ENCODE data around the gene QPCT.

QPCT gene

DNA sequence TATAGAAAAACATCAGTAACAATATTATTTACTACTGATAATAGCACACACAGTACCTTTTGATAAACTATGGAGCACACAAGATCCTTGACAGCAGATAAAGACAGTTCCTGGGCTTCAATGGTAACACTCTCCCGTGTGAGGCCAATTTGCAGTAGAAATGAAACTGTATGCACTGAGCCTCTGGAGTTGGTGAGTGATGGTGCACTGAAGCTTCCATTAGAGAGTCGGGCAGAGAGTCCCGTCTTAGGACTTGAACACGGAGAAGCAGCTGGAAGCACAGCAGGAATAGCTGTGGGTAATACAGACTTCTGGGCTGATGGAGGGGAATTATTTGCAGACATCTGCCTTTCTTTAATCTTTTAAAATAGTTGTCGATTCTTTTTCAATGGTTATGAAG, 28.2 kb upstream of the QPCT start:
- H3K27me3 ChIP-seq (ENCODE audit: insufficient read depth, low read length), result no peaks in the 10 kb centered on the region
- H3K4me1 ChIP-seq (ENCODE audit: insufficient read depth, low read length), result peaks cover 4% of the 10 kb centered on the region; the same call in 1 of the 2 replicates
- H3K9ac ChIP-seq (ENCODE audit: low read depth, low read length), result no peak overlapping the region
- no peak overlapping the region for H3K4me3 ChIP-seq (ENCODE audit: low read length)
- H3K36me3 ChIP-seq (ENCODE audit: insufficient read depth, low read depth, low read length), result peaks cover 14% of the 10 kb centered on the region; the same call in 1 of the 2 replicates
- H3K9me3 ChIP-seq (ENCODE audit: insufficient read depth, low read depth, low read length), result no peaks in the 10 kb centered on the region
- no peak overlapping the region for H3K27ac ChIP-seq (ENCODE audit: low read length)

DNA sequence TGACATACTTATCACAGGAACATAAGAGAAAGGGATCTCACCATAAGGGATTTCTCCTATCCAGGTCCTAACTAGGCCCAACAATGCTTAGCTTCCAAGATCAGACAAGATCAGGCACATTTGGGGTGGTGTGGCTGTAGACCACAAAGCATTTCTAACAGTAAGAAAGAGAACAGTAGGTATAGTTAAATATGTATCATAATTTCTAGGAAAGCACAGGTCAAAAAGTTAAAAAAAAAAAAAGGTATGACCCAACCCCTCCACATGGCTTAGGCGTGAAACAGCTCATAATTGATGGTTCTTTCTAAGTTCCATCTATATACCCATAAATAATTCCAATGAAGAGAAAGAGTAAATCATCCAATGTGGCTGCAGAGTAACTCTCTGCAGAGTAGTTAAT, 26.7 kb upstream of the QPCT start:
- Histone ChIP-seq H3K27me3 (ENCODE audit: insufficient read depth, low read length) (no peaks in the 10 kb centered on the region), H3K4me1 (ENCODE audit: insufficient read depth, low read length) (peaks cover 12% of the 10 kb centered on the region), H3K4me3 (ENCODE audit: low read length) (no peak overlapping the region), H3K9me3 (ENCODE audit: insufficient read depth, low read depth, low read length) (no peaks in the 10 kb centered on the region), H3K36me3 (ENCODE audit: insufficient read depth, low read depth, low read length) (peaks cover 17% of the 10 kb centered on the region; the same call in 1 of the 2 replicates), H3K27ac (ENCODE audit: low read length) (no peak overlapping the region), H3K9ac (ENCODE audit: low read depth, low read length) (no peak overlapping the region)

DNA sequence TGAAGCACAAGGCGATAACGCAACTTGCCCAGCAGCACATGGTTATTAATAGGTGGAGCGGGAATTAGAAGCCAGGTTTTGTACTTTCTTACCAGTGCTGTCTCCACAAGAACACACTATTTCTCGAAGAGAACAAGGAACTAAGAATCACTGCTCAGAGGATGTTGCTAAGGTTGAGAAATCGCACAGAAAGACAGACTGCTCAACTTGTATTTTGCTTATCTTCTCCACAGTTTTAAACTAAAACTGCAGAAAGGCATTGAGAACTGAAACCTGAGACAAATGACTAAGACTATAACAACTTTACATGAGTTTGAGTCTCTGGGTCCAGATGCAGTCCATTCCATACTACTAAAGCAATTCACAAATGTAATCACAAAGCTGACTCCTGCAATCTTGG, 26.0 kb upstream of the QPCT start:
- no peak overlapping the region for H3K9ac ChIP-seq (ENCODE audit: low read depth, low read length)
- H3K27ac ChIP-seq (ENCODE audit: low read length), result no peak overlapping the region
- peaks cover 17% of the 10 kb centered on the region; the same call in 1 of the 2 replicates for H3K36me3 ChIP-seq (ENCODE audit: insufficient read depth, low read depth, low read length)
- peaks cover 18% of the 10 kb centered on the region for H3K4me1 ChIP-seq (ENCODE audit: insufficient read depth, low read length)
- H3K4me3 ChIP-seq (ENCODE audit: low read length), result no peak overlapping the region
- H3K9me3 ChIP-seq (ENCODE audit: insufficient read depth, low read depth, low read length), result no peaks in the 10 kb centered on the region
- no peaks in the 10 kb centered on the region for H3K27me3 ChIP-seq (ENCODE audit: insufficient read depth, low read length)

DNA sequence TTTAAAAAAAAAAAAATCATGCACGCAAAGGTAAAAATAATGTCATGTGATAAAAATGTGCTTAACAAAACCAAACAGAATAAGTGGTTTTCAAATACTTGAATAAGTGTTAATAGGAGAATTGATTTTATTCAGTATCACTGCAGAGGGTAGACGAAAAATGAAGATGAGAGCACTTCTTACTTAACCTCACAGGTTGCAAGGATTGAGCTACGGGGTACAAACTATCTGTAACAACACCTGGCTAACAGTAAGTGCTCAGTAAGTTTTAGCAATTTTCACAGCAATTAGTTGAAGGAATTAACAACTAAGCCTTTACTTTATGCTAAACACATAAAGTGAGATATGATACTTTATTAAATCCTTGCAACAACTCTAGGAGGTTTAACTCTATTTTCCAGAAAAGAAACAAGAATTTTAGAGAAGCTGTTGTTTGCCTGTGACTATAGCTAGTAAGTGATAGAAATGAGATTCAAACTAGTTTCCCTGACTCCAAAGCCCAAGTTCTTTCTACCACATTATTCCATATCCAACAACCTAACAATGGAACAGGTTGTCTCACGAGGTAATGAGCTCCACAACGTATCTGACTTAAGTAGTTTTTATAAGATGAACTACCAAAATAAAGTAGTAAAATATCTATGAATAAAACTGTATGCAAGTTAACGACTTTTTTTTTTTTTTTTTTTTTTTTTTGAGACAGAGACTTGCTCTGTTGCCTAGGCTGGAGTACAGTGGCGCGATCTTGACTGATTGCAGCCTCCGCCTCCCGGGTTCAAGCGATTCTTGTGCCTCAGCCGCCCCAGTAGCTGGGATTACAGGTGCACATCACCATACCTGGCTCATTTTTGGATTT, 24.4 kb upstream of the QPCT start:
- H3K36me3 ChIP-seq (ENCODE audit: insufficient read depth, low read depth, low read length), result peaks cover 17% of the 10 kb centered on the region; the same call in 1 of the 2 replicates
- peaks cover 18% of the 10 kb centered on the region for H3K4me1 ChIP-seq (ENCODE audit: insufficient read depth, low read length)
- no peak overlapping the region for H3K9ac ChIP-seq (ENCODE audit: low read depth, low read length)
- no peak overlapping the region for H3K4me3 ChIP-seq (ENCODE audit: low read length)
- H3K9me3 ChIP-seq (ENCODE audit: insufficient read depth, low read depth, low read length), result no peaks in the 10 kb centered on the region
- H3K27ac ChIP-seq (ENCODE audit: low read length), result no peak overlapping the region
- peaks cover 2% of the 10 kb centered on the region for H3K27me3 ChIP-seq (ENCODE audit: insufficient read depth, low read length)

DNA sequence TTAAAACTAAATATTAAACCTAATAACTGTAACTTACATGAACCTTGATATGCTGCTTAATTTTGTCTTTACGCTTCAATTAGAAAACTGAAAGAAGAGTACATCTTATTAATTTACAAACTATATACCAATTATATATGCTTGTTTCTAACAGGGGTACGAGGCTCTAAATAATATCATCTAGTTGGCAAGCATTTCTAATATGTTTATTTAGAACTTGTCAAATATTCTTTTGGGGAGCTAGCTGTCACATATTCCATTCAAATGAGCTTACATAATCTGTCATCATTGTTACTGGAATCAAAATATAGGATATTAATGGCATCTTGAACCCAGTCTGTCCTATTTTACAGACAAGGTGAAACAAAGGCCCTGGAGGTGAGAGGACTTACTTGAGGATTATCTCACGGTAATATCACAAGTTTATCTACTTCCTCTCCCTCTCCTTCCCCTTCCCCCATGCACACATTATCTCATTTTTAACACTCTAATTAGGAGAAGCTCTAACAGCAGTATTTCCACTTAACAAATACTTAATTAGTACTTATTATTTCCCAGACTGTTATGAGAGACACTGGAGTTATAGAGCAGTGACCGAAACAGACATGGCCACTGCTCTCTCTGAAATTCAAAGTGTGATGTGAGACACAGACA, 23.3 kb upstream of the QPCT start:
- H3K4me3 ChIP-seq (ENCODE audit: low read length), result peak overlapping the region; percentile 18; the same call in 1 of the 2 replicates

DNA sequence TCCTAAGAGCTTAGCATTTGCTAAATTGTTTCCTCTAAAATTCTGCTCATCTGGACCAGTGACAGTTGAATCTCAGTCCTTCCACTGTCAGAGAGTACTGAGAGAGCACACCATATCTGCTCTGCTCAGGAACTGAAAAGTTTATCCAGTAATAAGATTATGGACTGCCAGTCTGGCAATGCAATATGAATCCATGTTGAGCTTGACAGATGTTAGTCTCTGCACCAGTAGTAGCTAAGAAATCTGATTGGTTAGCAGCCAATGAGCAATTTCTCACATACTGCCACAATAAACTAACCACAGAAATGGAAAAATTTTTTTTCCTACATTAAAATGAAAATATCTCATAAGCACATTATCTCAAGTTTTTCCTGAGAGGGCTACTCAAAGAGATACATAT, 22.1 kb upstream of the QPCT start:
- H3K27ac ChIP-seq (ENCODE audit: low read length), result no peak overlapping the region
- H3K27me3 ChIP-seq (ENCODE audit: insufficient read depth, low read length), result peaks cover 25% of the 10 kb centered on the region
- H3K4me1 ChIP-seq (ENCODE audit: insufficient read depth, low read length), result peaks cover 14% of the 10 kb centered on the region
- H3K9ac ChIP-seq (ENCODE audit: low read depth, low read length), result no peak overlapping the region
- H3K9me3 ChIP-seq (ENCODE audit: insufficient read depth, low read depth, low read length), result no peaks in the 10 kb centered on the region
- peaks cover 10% of the 10 kb centered on the region; the same call in 1 of the 2 replicates for H3K36me3 ChIP-seq (ENCODE audit: insufficient read depth, low read depth, low read length)
- H3K4me3 ChIP-seq (ENCODE audit: low read length), result peak overlapping the region; percentile 92

More for the DNA sequence above, 23.3 kb upstream of the QPCT start:
- Histone ChIP-seq H3K4me1 (ENCODE audit: insufficient read depth, low read length) (peaks cover 18% of the 10 kb centered on the region), H3K27ac (ENCODE audit: low read length) (no peak overlapping the region), H3K36me3 (ENCODE audit: insufficient read depth, low read depth, low read length) (peaks cover 17% of the 10 kb centered on the region; the same call in 1 of the 2 replicates), H3K27me3 (ENCODE audit: insufficient read depth, low read length) (peaks cover 14% of the 10 kb centered on the region), H3K9me3 (ENCODE audit: insufficient read depth, low read depth, low read length) (no peaks in the 10 kb centered on the region), H3K9ac (ENCODE audit: low read depth, low read length) (no peak overlapping the region)

DNA sequence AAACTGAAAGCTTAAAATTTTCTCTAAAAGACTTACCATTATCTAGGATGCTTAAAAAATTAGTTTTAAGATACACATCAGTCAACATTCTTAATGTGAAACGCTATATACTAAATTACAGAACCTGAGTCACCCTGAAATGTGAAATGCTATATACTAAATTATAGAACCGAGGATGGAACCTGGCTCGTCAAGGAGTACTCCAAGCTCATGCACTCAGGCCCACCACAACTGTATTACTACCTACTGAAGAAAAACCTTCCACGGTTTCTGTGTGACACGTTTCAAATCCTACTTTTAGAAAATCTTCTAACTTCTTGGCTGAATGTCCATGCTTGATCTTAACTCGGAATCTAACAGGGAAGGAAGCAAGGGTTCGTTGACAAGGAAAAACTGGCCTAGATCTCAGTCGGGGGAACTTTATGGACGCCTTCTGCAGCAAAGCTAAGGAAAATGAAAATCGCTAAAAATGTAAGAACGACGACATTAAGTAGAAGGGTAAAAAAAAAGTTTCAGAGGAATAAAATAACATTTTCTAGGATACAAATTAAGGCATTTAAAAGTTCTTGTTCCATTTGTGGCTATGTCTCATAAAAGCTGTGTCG, 21.2 kb upstream of the QPCT start:
- Histone ChIP-seq H3K9me3 (ENCODE audit: insufficient read depth, low read depth, low read length) (no peaks in the 10 kb centered on the region), H3K4me1 (ENCODE audit: insufficient read depth, low read length) (peaks cover 14% of the 10 kb centered on the region), H3K27ac (ENCODE audit: low read length) (no peak overlapping the region), H3K4me3 (ENCODE audit: low read length) (peak overlapping the region; percentile 92), H3K9ac (ENCODE audit: low read depth, low read length) (peak overlapping the region; percentile 98), H3K36me3 (ENCODE audit: insufficient read depth, low read depth, low read length) (peaks cover 7% of the 10 kb centered on the region; the same call in 1 of the 2 replicates), H3K27me3 (ENCODE audit: insufficient read depth, low read length) (peaks cover 25% of the 10 kb centered on the region)

DNA sequence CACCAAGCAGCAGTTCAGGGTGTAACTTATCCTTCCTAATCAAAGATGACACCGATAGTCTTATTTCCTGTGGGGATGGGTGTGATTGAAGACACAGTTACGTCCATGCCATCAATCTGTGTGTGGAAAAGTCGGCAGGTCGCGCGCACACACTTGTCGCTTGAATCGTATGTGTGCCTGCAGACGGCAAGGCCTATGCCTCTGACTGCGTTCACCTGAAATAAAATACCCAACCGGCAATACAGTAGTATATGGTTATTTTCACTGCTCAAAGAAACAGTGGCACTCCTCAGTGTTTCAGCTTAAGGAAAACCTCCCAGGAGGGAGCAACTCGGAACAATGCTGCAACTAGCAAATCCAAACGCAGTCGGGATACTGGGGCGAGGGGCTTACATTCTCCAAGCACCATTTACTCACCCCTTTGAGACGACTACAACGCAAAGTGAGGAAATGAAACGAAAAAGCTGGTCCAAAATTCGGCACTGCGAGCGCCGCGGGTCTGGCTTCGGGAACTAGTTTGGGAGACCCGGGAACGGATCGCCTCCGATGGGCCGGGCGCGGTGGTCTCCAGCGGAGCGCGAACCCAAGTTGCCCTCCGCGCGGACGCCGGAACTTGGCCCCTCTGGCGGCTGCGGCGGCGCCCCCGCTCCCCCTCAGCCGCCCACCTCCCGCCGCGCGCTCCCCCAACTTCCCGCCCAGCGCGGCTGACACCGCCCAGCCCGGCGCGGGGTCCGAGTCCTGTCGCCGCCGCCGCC, 20.5 kb upstream of the QPCT start:
- H3K36me3 ChIP-seq (ENCODE audit: insufficient read depth, low read depth, low read length), result peaks cover 4% of the 10 kb centered on the region; the same call in 1 of the 2 replicates
- H3K27me3 ChIP-seq (ENCODE audit: insufficient read depth, low read length), result peaks cover 25% of the 10 kb centered on the region
- H3K9me3 ChIP-seq (ENCODE audit: insufficient read depth, low read depth, low read length), result no peaks in the 10 kb centered on the region
- H3K27ac ChIP-seq (ENCODE audit: low read length), result no peak overlapping the region
- peaks cover 14% of the 10 kb centered on the region for H3K4me1 ChIP-seq (ENCODE audit: insufficient read depth, low read length)
- peak overlapping the region; percentile 92 for H3K4me3 ChIP-seq (ENCODE audit: low read length)
- peak overlapping the region; percentile 98 for H3K9ac ChIP-seq (ENCODE audit: low read depth, low read length)

DNA sequence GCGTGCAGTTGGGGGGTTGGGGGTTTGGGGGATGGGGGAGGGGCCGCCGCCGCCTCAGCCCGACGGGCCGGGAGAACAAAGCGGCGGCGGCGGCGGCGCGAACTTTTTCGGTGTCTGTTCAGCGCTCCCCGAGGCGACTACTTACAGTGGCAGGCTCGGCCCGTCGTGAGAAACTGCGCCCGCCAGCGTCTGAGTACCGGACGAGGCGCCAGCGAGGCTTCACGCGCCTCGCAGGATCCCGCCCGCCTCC, 20.0 kb upstream of the QPCT start:
- Histone ChIP-seq H3K4me1 (ENCODE audit: insufficient read depth, low read length) (peaks cover 14% of the 10 kb centered on the region), H3K36me3 (ENCODE audit: insufficient read depth, low read depth, low read length) (peaks cover 4% of the 10 kb centered on the region; the same call in 1 of the 2 replicates), H3K9me3 (ENCODE audit: insufficient read depth, low read depth, low read length) (no peaks in the 10 kb centered on the region), H3K9ac (ENCODE audit: low read depth, low read length) (no peak overlapping the region; the same call in 1 of the 2 replicates), H3K4me3 (ENCODE audit: low read length) (peak overlapping the region; percentile 42; the same call in 1 of the 2 replicates), H3K27me3 (ENCODE audit: insufficient read depth, low read length) (peaks cover 25% of the 10 kb centered on the region), H3K27ac (ENCODE audit: low read length) (no peak overlapping the region)

DNA sequence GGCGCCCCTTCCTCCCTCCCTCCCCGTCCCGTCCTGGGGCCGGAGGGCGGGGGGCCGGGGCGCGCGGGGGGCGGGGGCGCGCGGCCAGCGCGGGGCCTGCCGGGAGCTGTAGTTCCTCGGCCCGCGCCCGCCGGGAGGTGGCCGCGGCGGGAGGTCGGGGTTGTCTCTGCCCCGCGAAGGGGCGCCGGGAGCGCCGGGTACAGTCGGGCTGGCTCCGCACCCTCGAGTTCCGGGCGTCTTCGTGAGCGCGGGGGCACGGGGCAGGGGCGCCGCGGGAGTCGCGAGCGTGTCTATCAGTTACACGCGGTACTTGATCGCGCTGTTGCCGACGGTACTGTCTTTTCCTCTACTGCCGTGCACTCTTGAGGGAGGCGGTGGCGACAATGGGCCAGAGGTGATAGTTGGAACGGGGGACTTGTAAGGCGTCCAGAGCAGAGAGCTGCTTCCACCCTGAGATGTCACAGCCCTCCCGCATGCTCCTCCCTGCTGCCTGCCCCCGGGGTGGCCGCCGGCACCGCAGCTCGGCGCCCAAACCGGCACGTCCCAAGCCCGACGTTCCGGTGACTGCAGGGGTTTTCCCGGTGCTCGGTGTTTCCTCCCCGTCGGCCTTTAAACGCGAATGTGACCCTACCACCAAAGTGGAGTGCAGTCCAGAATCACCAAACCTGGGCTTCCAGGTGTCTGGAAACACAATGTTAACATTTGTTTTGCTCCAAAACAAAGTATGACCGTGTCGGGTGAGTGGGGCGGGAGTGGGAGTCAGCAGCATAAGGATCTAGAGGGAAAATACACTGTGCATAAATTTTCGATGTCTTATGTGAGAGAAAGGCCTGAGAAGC, 19.4 kb upstream of the QPCT start, which contains the start of gene PRKD3:
Gene PRKD3, minus strand, starts transcription at position 48 of the 839 bp plus-strand sequence. CDS start 8,309 bp downstream, outside the sequence.
- Histone ChIP-seq H3K36me3 (ENCODE audit: insufficient read depth, low read depth, low read length) (peaks cover 4% of the 10 kb centered on the region; the same call in 1 of the 2 replicates), H3K27ac (ENCODE audit: low read length) (no peak within 1 kb of the TSS), H3K27me3 (ENCODE audit: insufficient read depth, low read length) (peaks cover 25% of the 10 kb centered on the region), H3K9ac (ENCODE audit: low read depth, low read length) (peak within 1 kb of the TSS; percentile 98), H3K4me1 (ENCODE audit: insufficient read depth, low read length) (peaks cover 14% of the 10 kb centered on the region), H3K4me3 (ENCODE audit: low read length) (peak within 1 kb of the TSS; percentile 92), H3K9me3 (ENCODE audit: insufficient read depth, low read depth, low read length) (no peaks in the 10 kb centered on the region)
